Sigmoid colon (tissue), 7 donors: ENCODE data around the gene LDLRAD3. TPM values are rescaled to one million over a fixed set of nuclear protein-coding genes. Genes with fewer than 3 reads are reported as not detected.

ENCODE experiments used
- DNase-seq: peaks from one replicate; pipeline ENCODE4 v3.0.0-alpha.2; 2019
- H3K27ac ChIP-seq, 4 donors: fragments of 200-600 bp; sonication (generic); one replicate each; pipeline ENCODE4 v1.5.1; 2016 to 2019; ENCODE audit warnings: mild to moderate bottlenecking in 1 of 4
- H3K27me3 ChIP-seq, 3 donors: fragments of 200-600 bp; sonication (generic); one replicate each; pipeline ENCODE4 v1.5.1; 2019; ENCODE audit warnings: mild to moderate bottlenecking in 1 of 3
- H3K36me3 ChIP-seq, 4 donors: fragments of 200-600 bp; sonication (generic); one replicate each; pipeline ENCODE4 v1.5.1; 2016 to 2019
- H3K4me1 ChIP-seq, 4 donors: fragments of 200-600 bp; sonication (generic); one replicate each; pipeline ENCODE4 v1.5.1; 2017 to 2019
- H3K4me3 ChIP-seq, 4 donors: fragments of 200-600 bp; sonication (generic); one replicate each; pipeline ENCODE4 v1.5.1; 2017 to 2019; ENCODE audit warnings: mild to moderate bottlenecking in 2 of 4, moderate library complexity in 1 of 4
- H3K9me3 ChIP-seq, 4 donors: fragments of 200-600 bp in 3 of 4; sonication (generic) in 3 of 4; one replicate each; pipeline versions ENCODE4 v1.5.1 to v1.6.1; 2013 to 2019
- EP300 ChIP-seq, 4 donors: sonication (generic); formaldehyde crosslinking; IDR thresholded peaks; one replicate each; pipeline ENCODE4 v1.6.1; 2017; ENCODE audit warnings: antibody characterized with exemption in 4 of 4
- POLR2A ChIP-seq, 2 donors: fragments of 450-650 bp; IDR thresholded peaks; one replicate each; pipeline ENCODE4 v1.6.1; 2016; ENCODE audit warnings: antibody characterized with exemption in 2 of 2, mild to moderate bottlenecking in 2 of 2, moderate library complexity in 2 of 2
- POLR2AphosphoS5 ChIP-seq, 4 donors: sonication (generic); formaldehyde crosslinking; IDR thresholded peaks; one replicate each; pipeline ENCODE4 v1.6.1; 2017; ENCODE audit warnings: antibody characterized with exemption in 4 of 4
- WGBS, 2 donors: extraction: QIAGEN DNeasy Blood & Tissue Kit; methylation state at CpG; one replicate each; pipeline ENCODE4 v1.1.7; 2013; 5-methylcytosine and 5-hydroxymethylcytosine counted together
- intact Hi-C: fragments of 100-400 bp; cut with DNase I; formaldehyde crosslinking; loops from one replicate; pipeline ENCODE4 v1.15.1; 2023
- polyA plus RNA-seq, 3 donors: library from polyadenylated mRNA; stranded (reverse); fragments of 200-250 nt; gene quantifications; one replicate each; pipeline ENCODE4 v1.2.3, GENCODE V29; 2013
- total RNA-seq, 4 donors: library from RNA; depleted of rRNA; stranded (reverse); fragments of >200 nt; gene quantifications; one replicate each; pipeline ENCODE4 v1.1.0, GENCODE V29; 2016
- TF ChIP-seq, protein P1 (sequence below), 4 experiments: fragments of 450-650 bp in 3 of 4; fragments of 200-600 bp in 1 of 4; IDR thresholded peaks; one replicate each; pipeline ENCODE4 v1.5.1; 2016 to 2019; ENCODE audit warnings: antibody characterized with exemption in 4 of 4, mild to moderate bottlenecking in 3 of 4, moderate library complexity in 2 of 4
- donor health status: healthy with polysubstance abuse.
- donor health status: Bipolar disorder and iron deficiency.
- donor health status: healthy.

LDLRAD3 gene
- total and polyA plus RNA-seq, 7 donors: 0.23 to 23.4 (median 10.2) TPM

DNA sequence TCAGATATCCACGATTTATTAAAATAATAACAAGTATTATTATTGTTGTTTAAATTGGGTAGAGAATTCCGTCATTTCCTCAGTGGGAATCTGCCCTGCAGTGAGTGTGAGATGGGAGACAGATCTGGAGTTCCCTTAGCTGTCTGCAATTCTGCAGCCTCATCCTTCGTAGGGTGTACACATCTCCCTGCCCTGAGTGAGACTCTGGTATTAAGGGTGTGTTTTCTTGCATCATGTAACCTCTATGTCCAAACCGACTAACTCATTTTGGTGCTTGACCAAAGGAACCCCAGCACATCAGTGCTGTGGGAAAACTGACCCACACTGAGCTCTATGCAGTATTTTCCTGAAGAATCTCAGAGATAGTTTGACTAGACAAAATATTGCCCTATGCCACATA lies 157.6 kb downstream of the LDLRAD3 start:
- peaks cover 0 to 19% (median 0%) of the 10 kb centered on the region in 4 donors for H3K36me3 ChIP-seq
- TF ChIP-seq EP300 (IDR thresholded peaks at IDR 0.05) (no peak), POLR2AphosphoS5 (IDR thresholded peaks at IDR 0.05) (no peak)
- TF ChIP-seq, protein P1, sequence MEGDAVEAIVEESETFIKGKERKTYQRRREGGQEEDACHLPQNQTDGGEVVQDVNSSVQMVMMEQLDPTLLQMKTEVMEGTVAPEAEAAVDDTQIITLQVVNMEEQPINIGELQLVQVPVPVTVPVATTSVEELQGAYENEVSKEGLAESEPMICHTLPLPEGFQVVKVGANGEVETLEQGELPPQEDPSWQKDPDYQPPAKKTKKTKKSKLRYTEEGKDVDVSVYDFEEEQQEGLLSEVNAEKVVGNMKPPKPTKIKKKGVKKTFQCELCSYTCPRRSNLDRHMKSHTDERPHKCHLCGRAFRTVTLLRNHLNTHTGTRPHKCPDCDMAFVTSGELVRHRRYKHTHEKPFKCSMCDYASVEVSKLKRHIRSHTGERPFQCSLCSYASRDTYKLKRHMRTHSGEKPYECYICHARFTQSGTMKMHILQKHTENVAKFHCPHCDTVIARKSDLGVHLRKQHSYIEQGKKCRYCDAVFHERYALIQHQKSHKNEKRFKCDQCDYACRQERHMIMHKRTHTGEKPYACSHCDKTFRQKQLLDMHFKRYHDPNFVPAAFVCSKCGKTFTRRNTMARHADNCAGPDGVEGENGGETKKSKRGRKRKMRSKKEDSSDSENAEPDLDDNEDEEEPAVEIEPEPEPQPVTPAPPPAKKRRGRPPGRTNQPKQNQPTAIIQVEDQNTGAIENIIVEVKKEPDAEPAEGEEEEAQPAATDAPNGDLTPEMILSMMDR (IDR thresholded peaks at IDR 0.05): no peak
- no peak overlapping the region for H3K4me3 ChIP-seq
- no peak overlapping the region for H3K27ac ChIP-seq
- peaks cover 0 to 14% (median 7%) of the 10 kb centered on the region in 4 donors for H3K4me1 ChIP-seq
- DNase-seq: no peak
- H3K9me3 ChIP-seq: no peaks in the 10 kb centered on the region
- intact Hi-C loops: no loop called here
- 91% methylated on average over 4 of the region's 4 CpGs for WGBS, 2 donors
- H3K27me3 ChIP-seq: no peaks in the 10 kb centered on the region

DNA sequence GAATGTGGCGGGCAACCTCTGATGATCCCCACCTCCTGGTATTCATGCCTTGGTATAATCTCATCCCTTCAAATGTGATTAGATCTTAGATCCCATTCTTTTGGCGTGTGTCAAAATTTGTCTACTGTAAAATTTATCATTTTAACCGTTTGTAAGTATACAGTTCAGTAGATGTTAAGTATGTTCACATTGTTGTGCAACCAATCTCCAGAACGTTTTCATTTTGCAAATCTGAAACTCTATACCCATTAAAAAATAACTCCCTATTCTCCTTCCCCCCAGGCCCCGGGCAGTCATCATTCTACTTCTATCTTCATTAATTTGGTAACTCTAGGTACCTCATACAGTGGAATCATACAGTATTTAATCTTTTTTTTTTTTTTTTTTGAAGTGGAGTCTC lies 159.0 kb downstream of the LDLRAD3 start:
- Histone ChIP-seq H3K27ac (no peak overlapping the region), H3K36me3 (peaks cover 0 to 19% (median 0%) of the 10 kb centered on the region in 4 donors), H3K4me3 (no peak overlapping the region), H3K27me3 (no peaks in the 10 kb centered on the region), H3K9me3 (no peaks in the 10 kb centered on the region), H3K4me1 (peaks cover 0 to 14% (median 7%) of the 10 kb centered on the region in 4 donors)
- intact Hi-C loops: no loop called here
- DNase-seq: no peak
- TF ChIP-seq POLR2AphosphoS5 (IDR thresholded peaks at IDR 0.05) (no peak), EP300 (IDR thresholded peaks at IDR 0.05) (no peak), POLR2A (IDR thresholded peaks at IDR 0.05) (no peak)
- TF ChIP-seq, protein P1 (IDR thresholded peaks at IDR 0.05): no peak
- 89 to 91% methylated on average over 5 of the region's 5 CpGs for WGBS, 2 donors

DNA sequence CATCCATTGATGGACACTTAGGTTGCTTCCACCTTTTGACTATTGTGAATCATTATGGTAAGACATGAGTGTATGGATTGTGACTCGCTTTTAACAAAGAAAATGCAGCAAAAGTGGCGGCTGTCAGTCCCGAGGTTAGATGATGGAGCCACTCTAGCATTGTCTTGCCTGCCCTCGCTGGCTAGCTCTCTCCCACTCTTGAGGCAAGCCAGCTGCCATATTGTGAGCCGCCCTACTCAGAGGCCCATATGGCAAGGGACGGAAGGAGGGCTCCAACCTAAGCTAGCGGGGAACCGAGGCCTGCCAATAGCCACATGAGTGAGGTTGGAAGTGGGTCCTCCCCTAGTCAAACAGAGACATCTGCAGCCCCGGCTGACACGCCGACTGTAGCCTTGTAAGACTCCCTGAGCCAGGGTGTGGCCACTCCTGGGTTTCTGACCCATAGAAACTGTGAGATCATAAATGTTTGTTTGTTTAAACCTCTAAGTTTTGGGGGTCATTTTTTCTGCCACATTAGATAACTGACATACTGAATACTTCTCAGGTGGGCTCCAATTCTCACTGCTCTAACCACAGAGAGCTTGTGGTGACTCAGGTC lies 160.2 kb downstream of the LDLRAD3 start:
- DNase-seq: no peak
- no peak overlapping the region for H3K27ac ChIP-seq
- H3K4me3 ChIP-seq: no peak overlapping the region
- TF ChIP-seq POLR2A (IDR thresholded peaks at IDR 0.05) (no peak), EP300 (IDR thresholded peaks at IDR 0.05) (no peak), POLR2AphosphoS5 (IDR thresholded peaks at IDR 0.05) (no peak)
- TF ChIP-seq, protein P1 (IDR thresholded peaks at IDR 0.05): no peak
- peaks cover 0 to 14% (median 0%) of the 10 kb centered on the region in 4 donors for H3K36me3 ChIP-seq
- H3K4me1 ChIP-seq: peaks cover 0 to 14% (median 7%) of the 10 kb centered on the region in 4 donors
- no peaks in the 10 kb centered on the region for H3K9me3 ChIP-seq
- intact Hi-C loops: no loop called here
- 87 to 97% methylated on average over 11 of the region's 11 CpGs for WGBS, 2 donors
- no peaks in the 10 kb centered on the region for H3K27me3 ChIP-seq

DNA sequence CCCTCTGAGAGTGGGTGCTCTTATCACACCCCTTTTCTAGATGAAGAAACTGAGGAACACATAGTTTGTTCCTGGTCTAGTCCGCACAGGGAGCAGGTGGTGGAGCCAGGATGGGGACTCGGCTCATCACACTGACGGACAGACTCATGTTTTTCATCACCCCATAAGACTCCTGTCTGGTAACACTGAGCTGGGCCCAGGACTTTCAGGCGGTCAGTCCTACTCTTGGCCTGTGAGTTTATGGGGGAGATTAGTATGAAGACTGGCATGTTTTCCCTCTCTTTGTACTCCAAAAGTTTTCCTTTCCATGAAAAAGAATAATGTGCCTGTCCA lies 160.8 kb downstream of the LDLRAD3 start:
- WGBS, 2 donors: 91 to 97% methylated on average over 4 of the region's 4 CpGs
- intact Hi-C loops: no loop called here
- Histone ChIP-seq H3K36me3 (peaks cover 0 to 9% (median 0%) of the 10 kb centered on the region in 4 donors), H3K4me1 (peaks cover 0 to 14% (median 7%) of the 10 kb centered on the region in 4 donors), H3K27me3 (no peaks in the 10 kb centered on the region), H3K27ac (no peak overlapping the region), H3K9me3 (no peaks in the 10 kb centered on the region), H3K4me3 (no peak overlapping the region)
- TF ChIP-seq POLR2A (IDR thresholded peaks at IDR 0.05): no peak
- TF ChIP-seq EP300 (IDR thresholded peaks at IDR 0.05): no peak
- TF ChIP-seq, protein P1 (IDR thresholded peaks at IDR 0.05): no peak
- no peak for TF ChIP-seq POLR2AphosphoS5 (IDR thresholded peaks at IDR 0.05)
- no peak for DNase-seq
